ENCODE measurements around the gene AKAP13. TPM values are rescaled to one million over a fixed set of nuclear protein-coding genes. Genes with fewer than 3 reads are reported as not detected.

The AKAP13 gene
- polyA plus RNA-seq, 2 of the 4 experiments (the other 2 are of a cell fraction), result 20.4 to 28.8 TPM

- no peak for TF ChIP-seq PBX3 (IDR thresholded peaks at IDR 0.05)
- TF ChIP-seq, protein P1, sequence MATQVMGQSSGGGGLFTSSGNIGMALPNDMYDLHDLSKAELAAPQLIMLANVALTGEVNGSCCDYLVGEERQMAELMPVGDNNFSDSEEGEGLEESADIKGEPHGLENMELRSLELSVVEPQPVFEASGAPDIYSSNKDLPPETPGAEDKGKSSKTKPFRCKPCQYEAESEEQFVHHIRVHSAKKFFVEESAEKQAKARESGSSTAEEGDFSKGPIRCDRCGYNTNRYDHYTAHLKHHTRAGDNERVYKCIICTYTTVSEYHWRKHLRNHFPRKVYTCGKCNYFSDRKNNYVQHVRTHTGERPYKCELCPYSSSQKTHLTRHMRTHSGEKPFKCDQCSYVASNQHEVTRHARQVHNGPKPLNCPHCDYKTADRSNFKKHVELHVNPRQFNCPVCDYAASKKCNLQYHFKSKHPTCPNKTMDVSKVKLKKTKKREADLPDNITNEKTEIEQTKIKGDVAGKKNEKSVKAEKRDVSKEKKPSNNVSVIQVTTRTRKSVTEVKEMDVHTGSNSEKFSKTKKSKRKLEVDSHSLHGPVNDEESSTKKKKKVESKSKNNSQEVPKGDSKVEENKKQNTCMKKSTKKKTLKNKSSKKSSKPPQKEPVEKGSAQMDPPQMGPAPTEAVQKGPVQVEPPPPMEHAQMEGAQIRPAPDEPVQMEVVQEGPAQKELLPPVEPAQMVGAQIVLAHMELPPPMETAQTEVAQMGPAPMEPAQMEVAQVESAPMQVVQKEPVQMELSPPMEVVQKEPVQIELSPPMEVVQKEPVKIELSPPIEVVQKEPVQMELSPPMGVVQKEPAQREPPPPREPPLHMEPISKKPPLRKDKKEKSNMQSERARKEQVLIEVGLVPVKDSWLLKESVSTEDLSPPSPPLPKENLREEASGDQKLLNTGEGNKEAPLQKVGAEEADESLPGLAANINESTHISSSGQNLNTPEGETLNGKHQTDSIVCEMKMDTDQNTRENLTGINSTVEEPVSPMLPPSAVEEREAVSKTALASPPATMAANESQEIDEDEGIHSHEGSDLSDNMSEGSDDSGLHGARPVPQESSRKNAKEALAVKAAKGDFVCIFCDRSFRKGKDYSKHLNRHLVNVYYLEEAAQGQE (IDR thresholded peaks at IDR 0.05), result no peak
- no peak for TF ChIP-seq HDAC2 (IDR thresholded peaks at IDR 0.05)
Measured at GRCh38 chr15:85404176-85404917, 23.9 kb downstream of the AKAP13 start (continued).

GRCh38 chr15:85404918-85405866 is 24.8 kb downstream of the AKAP13 start:
- 60% methylated on average over 7 of the region's 7 CpGs for whole genome bisulfite sequencing (ENCODE audit: missing lambda C conversion rate)
- Histone ChIP-seq H3K27ac (peak overlapping the region; percentile 6 to 52; a peak in 5 of 6 replicates), H3K9me3 (no peaks in the 10 kb centered on the region), H3K4me1 (peaks cover 70% of the 10 kb centered on the region), H3K4me2 (peak overlapping the region; percentile 50), H3K4me3 (no peak overlapping the region)
- FAIRE-seq (peak; percentile 65), ATAC-seq (peak in 1 of 2 experiments; percentile 8; a peak in 1 of 6 replicates), DNase-seq (ENCODE audit: low read depth in 1 of 2, low spot score in 1 of 2) (no peak)
- TF ChIP-seq MAFK (IDR thresholded peaks at IDR 0.05; ENCODE audit: partially characterized antibody) (peak; percentile 43), FOSL2 (IDR thresholded peaks at IDR 0.05) (no peak), FOSL2 (CRISPR knock-in tag; IDR thresholded peaks at IDR 0.05) (peak; percentile 58)
- TF ChIP-seq, protein P2, sequence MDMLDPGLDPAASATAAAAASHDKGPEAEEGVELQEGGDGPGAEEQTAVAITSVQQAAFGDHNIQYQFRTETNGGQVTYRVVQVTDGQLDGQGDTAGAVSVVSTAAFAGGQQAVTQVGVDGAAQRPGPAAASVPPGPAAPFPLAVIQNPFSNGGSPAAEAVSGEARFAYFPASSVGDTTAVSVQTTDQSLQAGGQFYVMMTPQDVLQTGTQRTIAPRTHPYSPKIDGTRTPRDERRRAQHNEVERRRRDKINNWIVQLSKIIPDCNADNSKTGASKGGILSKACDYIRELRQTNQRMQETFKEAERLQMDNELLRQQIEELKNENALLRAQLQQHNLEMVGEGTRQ (IDR thresholded peaks at IDR 0.05), result no peak
- POLR2A ChIA-PET, result interaction anchor here (1.9 kb wide), 1 partner anchor 25 kb away, joined by 12 read pairs; the partner anchor contains the start of gene AKAP13
- CTCF ChIA-PET, result interaction anchor here (1.4 to 15.1 kb wide), 7 partner anchors 9 to 109 kb away, joined by 3 to 247 read pairs (median 9); no protein-coding TSS in a partner anchor

DNA sequence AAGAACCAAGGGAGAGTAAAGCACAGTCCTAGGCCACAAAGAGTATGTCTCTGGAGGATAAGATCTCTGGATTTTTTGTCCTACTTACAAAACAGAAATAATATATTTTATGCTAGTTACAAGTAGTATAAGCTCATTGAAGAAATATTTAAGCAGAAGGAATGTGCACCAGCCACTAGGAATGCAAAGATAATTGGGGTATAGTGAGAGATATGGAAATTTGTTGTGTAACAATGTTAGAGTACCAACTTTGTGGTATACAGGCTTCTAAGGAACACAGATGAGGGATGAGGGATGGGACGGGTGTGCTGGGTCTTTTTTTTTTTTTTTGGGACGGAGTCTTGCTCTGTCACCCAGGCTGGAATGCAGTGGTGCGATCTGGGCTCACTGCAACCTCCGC is 26.5 kb downstream of the AKAP13 start:
- WGBS (ENCODE audit: missing lambda C conversion rate), result 89% methylated on average over 4 of the region's 4 CpGs
- ChIA-PET CTCF (interaction anchor here (0.6 to 15.1 kb wide), 6 partner anchors 18 to 777 kb away, joined by 3 to 247 read pairs (median 4); no protein-coding TSS in a partner anchor), POLR2A (interaction anchor here (0.6 to 0.8 kb wide), 2 partner anchors 9 to 33 kb away, joined by 4 read pairs; no protein-coding TSS in a partner anchor)
- TF ChIP-seq PBX3 (IDR thresholded peaks at IDR 0.05), result no peak
- TF ChIP-seq NFE2L2 (conservative IDR thresholded peaks at IDR 0.05; ENCODE audit: low read length), result no peak
- no peak for TF ChIP-seq TP53 (CRISPR knock-in tag; IDR thresholded peaks at IDR 0.05)
- no peak for TF ChIP-seq RCOR1 (IDR thresholded peaks at IDR 0.05; ENCODE audit: low read depth, low read length)
- TF ChIP-seq SMC3 (IDR thresholded peaks at IDR 0.05), result no peak
- no peak for TF ChIP-seq HDAC2 (IDR thresholded peaks at IDR 0.05)
- Histone ChIP-seq H3K4me3 (no peak overlapping the region), H3K27ac (peak overlapping the region; percentile 52 to 77; a peak in 5 of 6 replicates), H3K4me2 (peak overlapping the region; percentile 50), H3K4me1 (peaks cover 68% of the 10 kb centered on the region), H3K9me3 (no peaks in the 10 kb centered on the region)
- DNase-seq (ENCODE audit: low read depth in 1 of 2, low spot score in 1 of 2), result no peak
- FAIRE-seq, result no peak
- ATAC-seq, result no peak
